HEK293T (cell line): ENCODE results near the gene WDTC1.

ENCODE experiments used
- BHLHE40 ChIP-seq: fragments of 450-650 bp; IDR thresholded peaks from 2 replicates; pipeline ENCODE4 v1.6.1; 2016; ENCODE audit warnings: mild to moderate bottlenecking, moderate library complexity, borderline replicate concordance
- ELF4 ChIP-seq: fragments of 450-650 bp; IDR thresholded peaks from 2 replicates; pipeline ENCODE4 v1.6.1; 2017; ENCODE audit warnings: antibody characterized with exemption
- FOXM1 ChIP-seq: fragments of 450-650 bp; IDR thresholded peaks from 2 replicates; pipeline ENCODE4 v1.6.1; 2017; ENCODE audit warnings: mild to moderate bottlenecking, borderline replicate concordance
- HDGF ChIP-seq: fragments of 450-650 bp; IDR thresholded peaks from 2 replicates; pipeline ENCODE4 v1.6.1; 2017; ENCODE audit warnings: antibody characterized with exemption, borderline replicate concordance
- PKNOX1 ChIP-seq: fragments of 450-650 bp; IDR thresholded peaks from 2 replicates; pipeline ENCODE4 v1.6.1; 2016
- SP1 ChIP-seq: fragments of 450-650 bp; IDR thresholded peaks from 2 replicates; pipeline ENCODE4 v1.6.1; 2017

GRCh38 chr1:27314737-27315136 lies 80.3 kb downstream of the WDTC1 start:
- TF ChIP-seq HDGF (no peak), BHLHE40 (no peak), SP1 (no peak), ELF4 (no peak), PKNOX1 (no peak), FOXM1 (no peak)
